Activated CD8-positive, alpha-beta memory T cell treated with anti-CD3 and anti-CD28 coated beads for 1 hour (primary cell): Measurements from ENCODE around the gene TCEAL6.
"Not testable (repeated sequence)": the region's sequence is repeated elsewhere in the genome, so short reads cannot be mapped to it uniquely, and the experiment has no call there.

Experiments used
- DNase-seq, 2 donors: peaks; one replicate each; pipeline ENCODE4 v3.0.0-alpha.2; 2020; ENCODE audit warnings: low read depth in 1 of 2; ENCODE audit errors: extremely low read depth in 1 of 2

Gene TCEAL6

GRCh38 chrX:102142274-102142673 is at the start of gene TCEAL6:
TCEAL6 (minus strand) TSS chrX:102142481.
- not testable (repeated sequence) for DNase-seq

- DNase-seq = no peak
These were observed 43.9 kb upstream of the TCEAL6 start for GRCh38 chrX:102185967-102186720.

GRCh38 chrX:102155806-102156179 is 13.5 kb upstream of the TCEAL6 start, which contains the start of gene BEX5:
BEX5 (minus strand) TSS chrX:102155977; CDS start chrX:102154265, 1,712 bp downstream.
- peak in 1 of 2 donors; percentile 20 for DNase-seq

GRCh38 chrX:102154900-102155805 is 12.9 kb upstream of the TCEAL6 start:
- DNase-seq = no peak

GRCh38 chrX:102154218-102154860 is 12.1 kb upstream of the TCEAL6 start:
- no peak for DNase-seq

GRCh38 chrX:102141631-102142030 is 650 bp downstream of the TCEAL6 start:
- not testable (repeated sequence) for DNase-seq

GRCh38 chrX:102140876-102141275 is 1.4 kb downstream of the TCEAL6 start:
- not testable (repeated sequence) for DNase-seq

GRCh38 chrX:102138064-102138463 is 4.2 kb downstream of the TCEAL6 start:
- DNase-seq = no peak

- no peak for DNase-seq
These were observed 12.8 kb downstream of the TCEAL6 start for GRCh38 chrX:102129473-102129872.

- DNase-seq = no peak
These were observed 15.4 kb downstream of the TCEAL6 start for GRCh38 chrX:102126863-102127262.

GRCh38 chrX:102126080-102126818 is 16.0 kb downstream of the TCEAL6 start:
- DNase-seq = not testable (repeated sequence)

- DNase-seq = not testable (repeated sequence)
These were observed 16.8 kb downstream of the TCEAL6 start, which contains the start of gene TCEAL2 for GRCh38 chrX:102125436-102125835. TCEAL2 (plus strand) TSS chrX:102125679; CDS start chrX:102126831, 1,152 bp downstream.

GRCh38 chrX:102125014-102125413 is 17.3 kb downstream of the TCEAL6 start:
- not testable (repeated sequence) for DNase-seq

- no peak for DNase-seq
These were observed 26.5 kb downstream of the TCEAL6 start for GRCh38 chrX:102115748-102116147.

GRCh38 chrX:102113367-102113766 is 28.9 kb downstream of the TCEAL6 start:
- no peak for DNase-seq
